A673 (cell line): ENCODE data around the gene AQP12B.

Experiments used
- CTCF ChIP-seq: fragments of 300-800, 200-600 bp; sonication (generic); conservative IDR thresholded peaks from 2 replicates; pipeline ENCODE4 v1.5.1; 2017; ENCODE audit warnings: low read depth, mild to moderate bottlenecking, antibody characterized with exemption, low read length, moderate library complexity, mixed read lengths
- EZH2 ChIP-seq: fragments of 200-600 bp; sonication (generic); IDR thresholded peaks from 2 replicates; pipeline ENCODE4 v1.6.1; 2017; ENCODE audit warnings: borderline replicate concordance, low read depth, mild to moderate bottlenecking, mixed read lengths, antibody characterized with exemption, low read length; ENCODE audit not compliant: poor library complexity, severe bottlenecking

- TF ChIP-seq EZH2 (no peak), CTCF (no peak)
Measured at GRCh38 chr2:240626531-240627300, 56.0 kb downstream of the AQP12B start.
